NCI-H446 (cell line): ENCODE data around the gene MLF1.

ENCODE experiments used
- DNase-seq, 2 experiments: peaks; one replicate each; lab custom pipeline; 2025; lab: John Stamatoyannopoulos, UW

Gene MLF1

DNA sequence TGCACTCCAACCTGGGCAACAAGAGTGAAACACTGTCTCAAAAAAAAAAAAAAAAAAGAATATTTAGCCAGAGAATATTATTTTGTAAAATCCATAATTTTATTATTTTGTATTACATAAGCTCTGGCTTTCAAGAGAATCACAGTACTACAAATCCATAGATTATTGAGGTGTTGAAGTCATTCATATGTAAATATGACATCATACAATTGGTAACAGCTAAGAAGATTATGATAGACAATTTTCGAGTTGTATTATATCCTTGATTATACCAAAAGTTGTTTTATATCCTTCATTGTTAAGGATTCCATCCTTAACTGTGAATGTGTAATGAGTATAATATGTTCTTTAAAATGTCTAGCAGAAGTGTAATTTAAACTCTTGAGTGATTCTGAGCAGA lies 3.7 kb downstream of the MLF1 start:
- DNase-seq, result no peak

DNA sequence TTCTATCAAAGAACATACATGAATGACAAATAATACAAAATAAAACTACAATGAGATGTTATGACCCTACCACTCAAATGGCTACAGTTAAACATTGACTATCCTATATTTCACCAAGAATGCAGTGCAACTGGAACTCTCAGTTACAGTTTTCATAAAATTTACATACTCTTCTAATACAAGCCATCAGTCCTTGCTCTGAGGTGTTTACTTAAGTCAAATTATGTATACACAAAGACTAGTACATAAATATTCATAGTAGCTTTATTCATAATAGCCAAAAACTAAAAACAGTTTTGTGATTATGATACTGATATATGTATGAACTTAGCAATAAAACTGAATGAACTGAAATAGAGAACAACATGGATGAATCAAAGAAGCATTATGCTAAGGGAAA lies 19.2 kb downstream of the MLF1 start:
- DNase-seq, result no peak

DNA sequence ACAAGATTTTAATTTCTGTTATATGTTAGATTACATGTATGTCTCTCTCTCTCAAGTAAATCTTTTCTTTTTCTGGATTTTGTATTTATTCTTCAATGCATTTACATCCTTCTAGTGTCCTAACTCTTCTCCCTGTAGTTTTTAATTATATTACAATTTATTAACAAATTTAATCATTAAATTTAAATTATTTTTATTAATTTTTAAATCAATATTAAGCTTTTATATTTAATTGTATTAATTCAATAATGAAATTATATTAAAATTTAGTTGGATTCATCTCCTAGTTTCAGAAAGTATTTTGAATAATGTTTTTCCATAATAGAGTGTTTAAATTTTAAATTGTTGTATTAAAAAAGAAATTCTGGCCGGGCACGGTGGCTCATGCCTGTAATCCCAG lies 29.8 kb downstream of the MLF1 start:
- DNase-seq, result no peak

DNA sequence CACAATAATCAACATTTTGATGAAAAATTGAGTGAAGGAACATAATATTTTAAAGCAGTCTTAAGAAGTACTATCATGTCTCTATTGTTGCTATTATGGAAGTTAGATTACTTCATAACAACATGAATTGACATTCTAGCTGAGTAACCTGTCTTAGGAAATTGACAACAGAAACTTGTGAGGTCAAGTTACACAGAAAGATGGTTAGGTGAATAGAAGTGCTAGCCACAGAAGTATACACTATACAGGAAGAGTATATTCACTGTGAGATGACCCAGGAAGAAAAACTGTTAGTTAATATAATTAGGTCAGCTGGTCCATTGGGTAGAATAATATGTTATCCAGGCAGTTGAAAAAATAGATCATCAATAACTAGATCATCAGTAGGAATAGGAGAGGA lies 31.2 kb downstream of the MLF1 start:
- DNase-seq, result no peak

DNA sequence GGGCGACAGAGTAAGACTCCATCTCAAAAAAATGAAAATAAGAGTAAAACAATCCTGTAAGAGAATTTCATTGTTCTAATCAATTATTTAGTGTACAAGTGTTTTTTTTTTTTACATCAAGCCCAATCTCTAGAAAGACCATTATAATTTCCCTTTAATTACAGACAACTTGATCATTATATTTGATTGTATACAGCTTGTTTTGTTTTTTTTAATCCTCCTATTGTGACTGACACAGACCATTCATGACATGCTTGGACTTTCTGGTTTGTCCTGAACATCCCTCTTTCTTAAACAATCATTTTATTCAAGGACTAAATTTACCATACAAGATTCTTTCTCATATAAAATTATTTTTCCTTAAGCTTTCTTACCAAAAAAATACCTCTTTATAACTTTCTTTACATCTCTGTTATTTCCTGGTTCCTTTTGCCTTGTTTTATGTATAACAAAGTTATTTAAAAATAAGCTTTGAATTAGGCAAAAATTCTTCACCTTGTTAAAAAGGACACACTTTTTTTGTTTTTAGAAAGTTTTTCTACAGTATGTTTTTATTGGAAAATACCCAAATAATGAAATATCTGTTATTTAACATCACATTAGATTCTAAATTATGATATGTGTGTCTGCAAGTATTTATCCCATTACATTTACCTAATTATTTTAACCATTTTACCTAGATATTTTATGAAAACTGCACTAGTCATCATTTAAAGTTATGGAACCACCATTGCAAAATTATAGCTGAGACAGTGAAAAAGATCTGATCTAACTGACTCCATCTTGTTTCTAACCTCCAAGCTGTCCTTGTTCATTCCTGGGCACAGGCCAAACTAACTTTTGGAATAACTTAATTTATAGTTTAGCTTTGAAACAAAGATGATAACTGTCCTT lies 47.2 kb downstream of the MLF1 start:
- no peak for DNase-seq

DNA sequence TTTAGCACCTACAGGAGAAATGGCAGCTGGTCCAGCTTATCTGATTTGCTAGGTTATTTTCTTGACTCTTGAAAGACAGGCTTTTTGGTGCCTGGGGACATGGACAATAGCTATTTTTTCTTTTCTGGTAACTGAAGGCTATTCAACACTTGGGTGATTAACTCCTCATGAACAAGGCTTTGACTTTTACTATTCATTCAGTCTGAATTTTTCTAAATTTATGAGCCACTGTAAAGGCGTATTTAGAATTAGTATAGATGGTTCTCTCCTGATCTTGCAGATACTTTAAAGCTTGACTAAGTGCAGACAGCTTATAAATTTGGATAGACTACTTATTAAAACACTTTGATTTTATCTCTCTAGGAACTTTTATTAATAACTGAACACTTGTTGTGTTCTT lies 54.9 kb downstream of the MLF1 start:
- DNase-seq, result no peak

DNA sequence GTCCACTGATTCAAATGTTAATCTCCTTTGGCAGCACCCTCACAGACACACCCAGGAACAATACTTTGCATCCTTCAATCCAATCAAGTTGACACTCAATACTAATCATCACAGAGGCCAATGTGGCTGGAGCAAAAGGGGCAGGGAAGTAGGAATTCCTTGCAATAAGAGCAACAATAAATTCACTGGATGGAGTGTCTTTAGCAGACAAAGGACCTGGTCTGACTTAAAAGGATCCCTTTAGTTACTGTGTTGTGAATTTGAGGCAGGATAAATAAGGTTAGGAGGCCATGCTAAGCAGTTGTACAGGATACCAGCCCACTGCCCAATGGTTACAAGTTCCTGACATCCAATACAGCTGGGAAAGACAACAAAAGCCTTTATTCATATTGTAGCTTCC lies 61.0 kb downstream of the MLF1 start:
- DNase-seq, result no peak

DNA sequence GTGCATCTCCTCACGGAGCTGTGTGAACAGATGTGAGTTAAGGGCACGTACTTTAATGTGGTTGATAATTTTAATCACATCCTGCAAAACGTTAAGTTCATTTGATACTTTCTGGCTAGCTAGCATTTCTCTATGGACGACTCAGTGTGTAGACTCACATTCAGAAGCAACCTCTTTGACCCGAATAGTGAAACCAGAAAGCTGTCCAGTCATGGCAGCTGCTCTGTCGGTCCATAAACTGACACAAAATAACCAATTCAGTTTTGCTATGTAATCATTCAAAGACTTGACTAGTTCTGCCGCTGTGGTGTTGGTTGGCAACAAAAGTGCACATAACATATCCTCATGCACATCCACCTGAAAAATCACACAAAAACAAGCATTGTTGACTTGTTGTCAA lies 69.7 kb downstream of the MLF1 start:
- DNase-seq, result no peak

DNA sequence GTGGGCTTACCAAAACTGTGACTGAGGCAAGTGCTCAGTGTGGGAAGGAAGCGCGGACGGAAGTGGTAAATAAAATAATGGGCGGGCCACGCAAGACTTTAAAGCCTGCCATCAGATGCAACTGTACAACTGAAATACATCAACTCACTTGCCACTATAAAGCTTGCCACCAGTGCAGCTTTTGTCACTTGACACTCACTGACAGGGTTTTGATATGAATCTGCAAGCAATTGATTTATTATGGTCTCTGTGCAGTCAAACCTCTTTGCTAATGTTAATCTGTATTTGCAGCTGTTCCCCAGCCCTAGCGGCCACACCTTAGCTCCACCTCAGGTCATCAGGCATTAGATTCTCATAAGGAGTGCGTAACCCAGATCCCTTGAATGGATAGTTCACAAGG lies 71.0 kb downstream of the MLF1 start:
- DNase-seq, result no peak

DNA sequence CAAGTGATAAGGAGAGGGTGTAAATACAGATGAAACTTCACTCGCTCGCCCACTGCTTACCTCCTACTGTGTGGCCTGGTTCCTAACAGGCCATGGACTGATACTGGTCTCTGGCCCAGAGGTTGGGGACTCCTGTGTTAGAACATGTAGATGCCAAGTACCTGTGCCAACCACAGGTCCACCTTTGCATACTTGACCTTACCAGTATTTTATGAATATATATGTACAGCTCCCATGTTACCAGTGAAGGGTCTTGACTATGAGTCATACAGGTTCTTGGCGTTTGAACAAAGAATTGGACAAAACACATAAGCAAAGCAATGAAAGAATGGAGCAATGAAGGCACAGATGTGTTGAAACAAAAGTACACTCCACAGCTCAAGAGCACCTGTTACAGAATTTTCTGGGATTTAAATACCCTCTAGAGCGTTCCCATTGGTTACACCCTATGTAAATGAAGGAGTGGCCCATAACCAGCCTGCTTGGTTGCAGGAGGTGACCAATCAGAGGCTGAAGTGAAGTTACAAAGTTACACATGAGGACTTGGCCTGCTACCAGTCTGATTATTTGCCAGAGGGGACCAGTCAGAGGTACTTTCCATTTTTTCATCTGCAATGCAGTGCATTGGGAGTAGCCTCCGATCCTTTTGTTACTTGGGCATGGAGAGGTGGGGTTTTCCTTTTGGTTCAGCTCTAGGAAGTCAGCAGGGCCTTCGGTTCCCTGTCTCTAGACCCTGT lies 71.6 kb downstream of the MLF1 start:
- no peak for DNase-seq

DNA sequence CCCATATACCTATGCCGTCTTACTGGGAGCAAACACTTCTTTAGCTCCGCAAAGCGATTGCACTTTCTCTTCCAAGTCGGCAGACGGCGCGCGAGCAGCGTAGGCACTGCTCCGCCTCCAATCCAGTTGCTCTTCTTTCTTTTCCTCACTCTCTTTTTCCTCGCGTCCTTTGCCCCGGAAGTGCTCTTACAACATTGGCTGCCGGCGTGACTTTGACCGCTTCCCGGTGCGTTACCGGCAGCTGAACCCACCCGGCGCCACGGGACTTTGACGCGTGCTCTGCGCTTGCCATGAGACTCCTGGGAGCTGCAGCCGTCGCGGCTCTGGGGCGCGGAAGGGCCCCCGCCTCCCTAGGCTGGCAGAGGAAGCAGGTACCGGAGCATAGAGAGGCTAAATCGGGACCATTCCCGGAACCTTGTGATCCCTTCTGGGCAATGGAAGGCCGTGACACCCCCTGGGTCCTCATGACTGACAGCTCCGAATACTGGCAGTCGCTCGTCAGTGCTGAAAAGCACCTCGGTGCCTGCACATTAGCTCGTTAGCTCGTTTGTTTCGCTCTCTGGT lies 73.4 kb downstream of the MLF1 start, which contains the start of gene GFM1:
Gene GFM1, plus strand, starts transcription at position 183 of the 564 bp plus-strand sequence. Its CDS starts 108 bp downstream, at position 291.
- peak; percentile 93 to 97 for DNase-seq

DNA sequence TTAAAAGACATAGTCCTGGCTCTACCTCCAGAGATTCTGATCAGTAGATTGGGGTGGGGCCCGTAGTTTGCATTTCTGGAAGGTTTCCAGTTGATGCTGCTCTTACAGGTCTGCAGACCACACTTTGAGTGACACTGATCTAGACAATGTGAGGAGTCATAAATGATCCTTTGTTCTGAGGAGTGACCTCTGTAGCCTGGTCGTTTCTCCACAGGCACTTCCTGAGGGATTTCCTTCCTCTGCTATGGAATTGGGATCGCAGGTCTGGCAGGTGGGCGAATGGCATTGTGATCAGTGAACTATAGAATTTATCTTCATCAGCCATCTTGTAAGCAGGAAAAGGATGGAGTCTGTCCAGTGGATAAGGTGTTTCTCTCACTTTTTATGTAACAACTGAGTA lies 78.8 kb downstream of the MLF1 start:
- no peak for DNase-seq

DNA sequence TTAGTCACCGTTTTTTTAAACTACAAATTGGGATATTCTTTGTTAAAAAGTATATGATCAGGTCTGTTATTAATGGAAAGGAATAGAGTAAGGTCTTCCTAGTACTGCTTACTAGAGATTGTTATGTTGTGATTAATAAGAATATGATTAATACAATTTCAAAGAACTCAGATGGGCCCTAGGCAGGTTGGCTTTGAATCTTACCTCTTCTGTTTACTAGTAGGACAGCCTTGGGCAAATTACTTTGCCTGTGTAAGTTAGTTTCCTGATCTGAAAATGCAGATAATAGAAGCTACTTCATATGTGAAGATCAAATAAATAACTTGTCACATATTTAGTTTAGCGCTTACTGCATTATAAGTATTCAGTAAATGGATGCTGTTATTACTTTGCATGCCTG lies 80.2 kb downstream of the MLF1 start:
- DNase-seq, result no peak

DNA sequence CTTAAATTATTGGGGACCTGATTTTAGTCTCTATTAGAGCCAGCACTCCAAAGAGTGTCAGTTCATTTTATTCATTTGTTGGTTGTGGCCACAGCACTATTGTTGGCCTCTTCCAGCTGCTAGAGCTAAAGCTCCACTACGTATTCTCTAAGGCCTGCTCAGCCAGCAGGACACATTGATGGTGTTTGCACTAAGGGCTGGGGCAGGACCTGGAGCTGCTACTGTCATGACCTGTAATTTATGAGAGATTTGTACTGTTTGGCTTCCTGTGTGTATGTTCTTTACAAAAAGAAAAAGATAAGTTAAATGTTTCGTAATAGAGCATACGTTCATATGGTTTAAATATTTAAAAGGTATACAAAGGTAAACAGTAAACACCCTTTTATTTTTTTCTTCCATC lies 81.5 kb downstream of the MLF1 start:
- DNase-seq, result no peak
